HTERT RPE-1 (cell line): ENCODE results near the gene FHDC1.

ENCODE experiments used
- in situ Hi-C: fragments of 300-500 bp; cut with MboI; formaldehyde crosslinking; loops from 4 replicates; pipeline ENCODE4 v1.14.3; 2020; ENCODE audit warnings: low sequenced_read_pairs

FHDC1 gene

GRCh38 chr4:152956650-152957436, 20.7 kb downstream of the FHDC1 start:
- in situ Hi-C loops = no loop called here

GRCh38 chr4:152957437-152958171, 21.5 kb downstream of the FHDC1 start:
- in situ Hi-C loops = no loop called here

GRCh38 chr4:152959080-152959479, 23.0 kb downstream of the FHDC1 start:
- in situ Hi-C loops = no loop called here

GRCh38 chr4:152960082-152960481, 24.0 kb downstream of the FHDC1 start:
- in situ Hi-C loops = no loop called here

GRCh38 chr4:152961014-152961772, 25.1 kb downstream of the FHDC1 start:
- in situ Hi-C loops = no loop called here

GRCh38 chr4:152961773-152962115, 25.6 kb downstream of the FHDC1 start:
- in situ Hi-C loops = no loop called here

- in situ Hi-C loops = no loop called here
Measured at GRCh38 chr4:152962150-152962549, 26.0 kb downstream of the FHDC1 start.

GRCh38 chr4:152964335-152964734, 28.2 kb downstream of the FHDC1 start:
- in situ Hi-C loops = no loop called here

- in situ Hi-C loops = no loop called here
Measured at GRCh38 chr4:152965611-152966010, 29.5 kb downstream of the FHDC1 start.

GRCh38 chr4:152967907-152968306, 31.8 kb downstream of the FHDC1 start:
- in situ Hi-C loops = no loop called here

GRCh38 chr4:152968806-152969394, 32.8 kb downstream of the FHDC1 start:
- in situ Hi-C loops = no loop called here

- in situ Hi-C loops = no loop called here
Measured at GRCh38 chr4:152970102-152970820, 34.1 kb downstream of the FHDC1 start.

GRCh38 chr4:152971053-152971452, 34.9 kb downstream of the FHDC1 start:
- in situ Hi-C loops = no loop called here

GRCh38 chr4:152972821-152973628, 36.9 kb downstream of the FHDC1 start:
- in situ Hi-C loops = no loop called here

- in situ Hi-C loops = no loop called here
Measured at GRCh38 chr4:152973629-152974467, 37.7 kb downstream of the FHDC1 start.

- in situ Hi-C loops = no loop called here
Measured at GRCh38 chr4:152974468-152975379, 38.6 kb downstream of the FHDC1 start.

GRCh38 chr4:152975380-152976211, 39.5 kb downstream of the FHDC1 start:
- in situ Hi-C loops = no loop called here
